ENCODE results near the gene ITGA5. TPM values are rescaled to one million over a fixed set of nuclear protein-coding genes. Genes with fewer than 3 reads are reported as not detected.

The ITGA5 gene
- total and polyA plus RNA-seq, 2 of the 13 experiments (the other 11 are each of a cell fraction or from before 2014, with no cell fraction given): 0.20 to 0.40 TPM

DNA sequence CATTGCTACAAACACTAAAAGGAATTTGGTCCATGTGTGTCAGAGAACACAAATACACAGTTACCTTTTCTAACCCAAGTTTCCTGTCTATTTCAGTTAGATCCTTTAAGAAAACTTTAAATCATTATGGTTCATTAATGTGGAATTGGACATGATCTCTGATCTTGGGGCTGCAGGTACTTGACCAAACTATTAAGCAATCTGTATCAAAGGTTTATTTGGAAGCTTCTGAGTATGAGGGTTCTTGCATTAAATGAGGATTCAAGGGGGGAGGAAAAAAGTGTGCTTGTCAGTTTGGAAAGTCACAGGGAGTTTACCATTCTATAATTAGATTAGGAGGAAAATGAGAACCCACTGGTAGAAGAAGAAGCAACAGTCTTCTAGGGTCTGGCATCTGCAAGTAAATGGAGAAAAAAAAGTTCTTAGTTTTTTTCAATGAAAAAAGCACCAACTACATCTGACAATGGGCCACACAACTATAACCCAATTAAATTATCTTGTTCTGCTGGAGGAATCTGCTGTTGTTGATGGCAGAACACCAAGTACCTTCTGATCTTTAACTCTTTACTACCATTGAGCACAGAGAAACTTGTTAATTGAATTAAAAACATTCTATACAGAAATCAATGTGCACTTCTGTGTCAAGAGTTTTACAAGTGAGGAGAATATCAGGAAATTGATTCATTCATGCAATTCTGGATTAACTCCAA, 36.8 kb upstream of the ITGA5 start (continued):
- TF ChIP-seq ZNF747 (CRISPR knock-in tag; IDR thresholded peaks at IDR 0.05; ENCODE audit: borderline replicate concordance): no peak
- TF ChIP-seq ZBTB38 (CRISPR knock-in tag; IDR thresholded peaks at IDR 0.05): no peak
- TF ChIP-seq SAFB2 (CRISPR knock-in tag; IDR thresholded peaks at IDR 0.05; ENCODE audit: borderline replicate concordance, low read depth): no peak
- no peak for TF ChIP-seq ZNF737 (CRISPR knock-in tag; IDR thresholded peaks at IDR 0.05; ENCODE audit: borderline replicate concordance)
- no peak for TF ChIP-seq FOXK1 (CRISPR knock-in tag; IDR thresholded peaks at IDR 0.05; ENCODE audit: borderline replicate concordance, low read depth)

DNA sequence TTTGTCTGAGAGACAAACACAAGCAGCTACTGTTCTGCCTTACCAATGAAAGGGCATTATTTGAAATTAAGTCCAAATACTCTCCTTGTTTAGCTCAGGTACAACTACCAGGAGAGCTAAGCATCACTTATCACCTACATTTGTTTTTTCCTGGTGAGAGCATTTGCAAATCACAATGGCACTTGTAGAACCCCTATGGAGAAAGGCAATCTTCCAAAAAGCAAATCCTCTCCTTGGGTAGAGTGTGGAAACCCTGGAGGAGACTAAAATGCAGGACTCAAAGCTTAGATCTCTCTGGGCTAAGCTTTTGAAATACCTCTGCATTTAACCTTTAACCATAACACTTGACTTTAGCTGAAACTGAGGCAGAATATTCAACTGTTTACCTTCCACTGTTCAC, 33.6 kb upstream of the ITGA5 start:
- H3K4me1 ChIP-seq (ENCODE audit: insufficient read depth, low read length): no peaks in the 10 kb centered on the region
- TF ChIP-seq NFIB (CRISPR knock-in tag; IDR thresholded peaks at IDR 0.05; ENCODE audit: borderline replicate concordance) (no peak), CAMTA2 (CRISPR knock-in tag; IDR thresholded peaks at IDR 0.05; ENCODE audit: borderline replicate concordance) (no peak), HMG20A (CRISPR knock-in tag; IDR thresholded peaks at IDR 0.05; ENCODE audit: borderline replicate concordance) (no peak), ZNF879 (CRISPR knock-in tag; IDR thresholded peaks at IDR 0.05) (no peak), FOXA3 (CRISPR knock-in tag; IDR thresholded peaks at IDR 0.05) (no peak)
- TF ChIP-seq, protein P1, sequence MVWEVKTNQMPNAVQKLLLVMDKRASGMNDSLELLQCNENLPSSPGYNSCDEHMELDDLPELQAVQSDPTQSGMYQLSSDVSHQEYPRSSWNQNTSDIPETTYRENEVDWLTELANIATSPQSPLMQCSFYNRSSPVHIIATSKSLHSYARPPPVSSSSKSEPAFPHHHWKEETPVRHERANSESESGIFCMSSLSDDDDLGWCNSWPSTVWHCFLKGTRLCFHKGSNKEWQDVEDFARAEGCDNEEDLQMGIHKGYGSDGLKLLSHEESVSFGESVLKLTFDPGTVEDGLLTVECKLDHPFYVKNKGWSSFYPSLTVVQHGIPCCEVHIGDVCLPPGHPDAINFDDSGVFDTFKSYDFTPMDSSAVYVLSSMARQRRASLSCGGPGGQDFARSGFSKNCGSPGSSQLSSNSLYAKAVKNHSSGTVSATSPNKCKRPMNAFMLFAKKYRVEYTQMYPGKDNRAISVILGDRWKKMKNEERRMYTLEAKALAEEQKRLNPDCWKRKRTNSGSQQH (CRISPR knock-in tag; IDR thresholded peaks at IDR 0.05; ENCODE audit: low read depth): no peak
- ChIA-PET CTCF (ENCODE audit: low intra/inter-chr PET ratio, low total read pairs) (no interaction called here), POLR2A (no interaction called here)
- H3K36me3 ChIP-seq (replicated peaks in 1 of 2; ENCODE audit: control insufficient read depth in 1 of 2, insufficient read depth in 2 of 2, low read length in 2 of 2): no peaks in the 10 kb centered on the region
- no TSS peak for BruUV-seq (replicated peaks)
- no peak overlapping the region for H2AFZ ChIP-seq (ENCODE audit: low read length)
- H4K20me1 ChIP-seq (ENCODE audit: insufficient read depth, low read length): no peaks in the 10 kb centered on the region
- H3K9me3 ChIP-seq (ENCODE audit: low read length): no peaks in the 10 kb centered on the region
- H3K9ac ChIP-seq (ENCODE audit: insufficient read depth, low read depth, low read length): no peak overlapping the region
- intact Hi-C loops (cut with micrococcal nuclease; ENCODE audit: unreplicated experiment) (no loop called here), in situ Hi-C loops (cut with HindIII; ENCODE audit: extremely low pct_ligation_motif_present, low pct_unique_long_range_greater_than_20kb) (no loop called here)
- FAIRE-seq (no peak), DNase-seq (ENCODE audit: low spot score) (no peak), ATAC-seq (no peak)
- H3K4me2 ChIP-seq (ENCODE audit: low read depth, low read length): no peak overlapping the region
- no peak overlapping the region for H3K27ac ChIP-seq (ENCODE audit: extremely low read length, insufficient read depth, low read length)
- H3K79me2 ChIP-seq (ENCODE audit: insufficient read depth, low read length): no peaks in the 10 kb centered on the region
- no peak overlapping the region for H3K4me3 ChIP-seq (replicated peaks in 1 of 3; ENCODE audit: insufficient read depth in 1 of 3, low read depth in 2 of 3, low read length in 3 of 3)
- peaks cover 0 to 11% of the 10 kb centered on the region in 2 experiments; a peak in 2 of 5 replicates for H3K27me3 ChIP-seq (ENCODE audit: control insufficient read depth in 1 of 2, insufficient read depth in 2 of 2, low read length in 2 of 2)
